Fibroblast of lung (primary cell): ENCODE measurements around the gene TTLL12. TPM values are rescaled to one million over a fixed set of nuclear protein-coding genes. Genes with fewer than 3 reads are reported as not detected.

Source experiments
- DNase-seq, 2 donors: peaks; one replicate each; pipeline versions ENCODE4 v3.0.0 to v3.0.0-alpha.2; 2010; ENCODE audit warnings: low read depth in 2 of 2
- H2AFZ ChIP-seq: 2 replicates; pipeline ENCODE4 v1.5.1; 2012; ENCODE audit warnings: low read length, control low read depth, inconsistent platforms
- H3K27ac ChIP-seq: 2 replicates; pipeline ENCODE4 v1.5.1; 2011; ENCODE audit warnings: low read length, control low read depth; ENCODE audit not compliant: insufficient read depth
- H3K27me3 ChIP-seq: 2 replicates; pipeline ENCODE4 v1.5.1; 2011; ENCODE audit warnings: mild to moderate bottlenecking, low read length; ENCODE audit not compliant: control insufficient read depth, insufficient read depth
- H3K36me3 ChIP-seq: 2 replicates; pipeline ENCODE4 v1.5.1; 2011; ENCODE audit warnings: low read length; ENCODE audit not compliant: control insufficient read depth, insufficient read depth
- H3K4me1 ChIP-seq: 2 replicates; pipeline ENCODE4 v1.5.1; 2011; ENCODE audit warnings: low read length; ENCODE audit not compliant: control insufficient read depth, insufficient read depth; ENCODE audit errors: extremely low read depth
- H3K4me2 ChIP-seq: 2 replicates; pipeline ENCODE4 v1.5.1; 2011; ENCODE audit warnings: low read length, control low read depth; ENCODE audit not compliant: insufficient read depth; ENCODE audit errors: extremely low read depth
- H3K4me3 ChIP-seq, 4 experiments: fragments of 200-600 bp in 1 of 4; sonication (generic) in 1 of 4; replicated peaks in 1 of 4; 2 replicates each; pipeline ENCODE4 v1.5.1; 2011 to 2016; ENCODE audit warnings: low read length in 4 of 4, low read depth in 3 of 4, mild to moderate bottlenecking in 3 of 4, control low read depth in 2 of 4, inconsistent platforms in 1 of 4, mixed read lengths in 1 of 4; ENCODE audit not compliant: insufficient read depth in 1 of 4; ENCODE audit errors: control extremely low read depth in 1 of 4
- H3K79me2 ChIP-seq: 2 replicates; pipeline ENCODE4 v1.5.1; 2012; ENCODE audit warnings: mild to moderate bottlenecking, low read length, inconsistent platforms; ENCODE audit not compliant: control insufficient read depth, insufficient read depth
- H3K9ac ChIP-seq: 2 replicates; pipeline ENCODE4 v1.5.1; 2011; ENCODE audit warnings: mild to moderate bottlenecking, low read length, control low read depth; ENCODE audit not compliant: insufficient read depth
- H3K9me3 ChIP-seq: 2 replicates; pipeline ENCODE4 v1.5.1; 2012; ENCODE audit warnings: low read depth, low read length; ENCODE audit not compliant: control insufficient read depth, insufficient read depth
- H4K20me1 ChIP-seq: 2 replicates; pipeline ENCODE4 v1.5.1; 2011; ENCODE audit warnings: low read length; ENCODE audit not compliant: control insufficient read depth, insufficient read depth; ENCODE audit errors: extremely low read depth
- EZH2 ChIP-seq: IDR thresholded peaks from 2 replicates; pipeline ENCODE4 v1.5.1; 2012; ENCODE audit warnings: low read length, control low read depth, mild to moderate bottlenecking; ENCODE audit errors: missing control alignments
- polyA plus RNA-seq, 2 donors: library from polyadenylated mRNA; depleted of rRNA in 1 of 2; stranded (reverse) in 1 of 2; unstranded in 1 of 2; fragments of >200 nt; gene quantifications; 2 replicates each; pipeline ENCODE4 v1.2.1, GENCODE V29; 2011 to 2012; ENCODE audit warnings: missing spikeins in 1 of 2
- total RNA-seq: library from RNA; depleted of rRNA; stranded (reverse); fragments of >200 nt; gene quantifications from 2 replicates; pipeline ENCODE4 v1.2.1, GENCODE V29; 2014
- TF ChIP-seq, protein P1 (sequence below), 2 donors: IDR thresholded peaks in 1 of 2; conservative IDR thresholded peaks in 1 of 2; 1 replicate in 1 of 2; 2 replicates in 1 of 2; pipeline ENCODE4 v1.5.1; 2011 to 2012; ENCODE audit warnings: low read length in 2 of 2, control low read depth in 1 of 2, inconsistent platforms in 1 of 2, low read depth in 1 of 2, mild to moderate bottlenecking in 1 of 2

TTLL12 gene
- total and polyA plus RNA-seq, 2 donors (not counting 1 experiment from before 2014, with no cell fraction given) = 6.0 to 14.7 TPM

DNA sequence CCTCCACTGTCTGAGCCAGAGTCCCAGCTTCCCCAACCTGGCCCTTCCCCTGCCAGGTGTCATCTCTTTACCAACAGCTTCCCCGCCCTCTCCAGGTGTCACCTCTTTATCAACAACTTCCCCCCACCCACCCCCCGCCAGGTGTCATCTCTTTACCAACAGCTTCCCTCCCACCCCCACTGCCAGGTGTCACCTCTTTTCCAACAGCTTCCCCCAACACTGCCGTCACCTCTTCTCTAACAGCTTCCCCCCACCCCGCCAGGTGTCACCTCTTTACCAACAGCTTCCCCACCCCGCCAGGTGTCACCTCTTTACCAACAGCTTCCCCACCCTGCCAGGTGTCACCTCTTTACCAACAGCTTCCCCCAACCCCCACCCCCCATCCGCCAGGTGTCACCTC lies 29.8 kb upstream of the TTLL12 start:
- H3K9ac ChIP-seq = no peak overlapping the region
- no peaks in the 10 kb centered on the region for H3K36me3 ChIP-seq
- H4K20me1 ChIP-seq = no peaks in the 10 kb centered on the region
- no peaks in the 10 kb centered on the region for H3K79me2 ChIP-seq
- no peak for TF ChIP-seq EZH2
- TF ChIP-seq, protein P1, sequence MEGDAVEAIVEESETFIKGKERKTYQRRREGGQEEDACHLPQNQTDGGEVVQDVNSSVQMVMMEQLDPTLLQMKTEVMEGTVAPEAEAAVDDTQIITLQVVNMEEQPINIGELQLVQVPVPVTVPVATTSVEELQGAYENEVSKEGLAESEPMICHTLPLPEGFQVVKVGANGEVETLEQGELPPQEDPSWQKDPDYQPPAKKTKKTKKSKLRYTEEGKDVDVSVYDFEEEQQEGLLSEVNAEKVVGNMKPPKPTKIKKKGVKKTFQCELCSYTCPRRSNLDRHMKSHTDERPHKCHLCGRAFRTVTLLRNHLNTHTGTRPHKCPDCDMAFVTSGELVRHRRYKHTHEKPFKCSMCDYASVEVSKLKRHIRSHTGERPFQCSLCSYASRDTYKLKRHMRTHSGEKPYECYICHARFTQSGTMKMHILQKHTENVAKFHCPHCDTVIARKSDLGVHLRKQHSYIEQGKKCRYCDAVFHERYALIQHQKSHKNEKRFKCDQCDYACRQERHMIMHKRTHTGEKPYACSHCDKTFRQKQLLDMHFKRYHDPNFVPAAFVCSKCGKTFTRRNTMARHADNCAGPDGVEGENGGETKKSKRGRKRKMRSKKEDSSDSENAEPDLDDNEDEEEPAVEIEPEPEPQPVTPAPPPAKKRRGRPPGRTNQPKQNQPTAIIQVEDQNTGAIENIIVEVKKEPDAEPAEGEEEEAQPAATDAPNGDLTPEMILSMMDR (conservative IDR thresholded peaks at IDR 0.05 in 1 of 2, IDR thresholded peaks at IDR 0.05 in 1 of 2; ENCODE audit: low read depth in 1 of 2, low read length in 2 of 2) = no peak
- no peak overlapping the region for H3K27ac ChIP-seq
- peaks cover 3% of the 10 kb centered on the region for H3K27me3 ChIP-seq
- no peak overlapping the region for H3K4me3 ChIP-seq
- no peak for DNase-seq
- no peaks in the 10 kb centered on the region for H3K9me3 ChIP-seq
- no peak overlapping the region for H2AFZ ChIP-seq
- no peak overlapping the region for H3K4me2 ChIP-seq
- no peaks in the 10 kb centered on the region for H3K4me1 ChIP-seq

GRCh38 chr22:43213962-43214361 lies 27.0 kb upstream of the TTLL12 start:
- Histone ChIP-seq H4K20me1 (no peaks in the 10 kb centered on the region), H3K27me3 (peaks cover 3% of the 10 kb centered on the region), H2AFZ (no peak overlapping the region), H3K9me3 (no peaks in the 10 kb centered on the region), H3K27ac (no peak overlapping the region), H3K4me1 (no peaks in the 10 kb centered on the region), H3K4me2 (no peak overlapping the region), H3K79me2 (no peaks in the 10 kb centered on the region), H3K36me3 (no peaks in the 10 kb centered on the region), H3K9ac (no peak overlapping the region), H3K4me3 (no peak overlapping the region)
- DNase-seq = no peak
- TF ChIP-seq EZH2 = no peak
- TF ChIP-seq, protein P1 (conservative IDR thresholded peaks at IDR 0.05 in 1 of 2, IDR thresholded peaks at IDR 0.05 in 1 of 2; ENCODE audit: low read depth in 1 of 2, low read length in 2 of 2) = no peak

- H3K27ac ChIP-seq = no peak overlapping the region
- H4K20me1 ChIP-seq = no peaks in the 10 kb centered on the region
- H3K4me1 ChIP-seq = no peaks in the 10 kb centered on the region
- no peaks in the 10 kb centered on the region for H3K9me3 ChIP-seq
- H3K4me2 ChIP-seq = no peak overlapping the region
- no peak for DNase-seq
- H3K27me3 ChIP-seq = peaks cover 3% of the 10 kb centered on the region
- no peak overlapping the region for H2AFZ ChIP-seq
- H3K9ac ChIP-seq = no peak overlapping the region
- H3K79me2 ChIP-seq = no peaks in the 10 kb centered on the region
- no peaks in the 10 kb centered on the region for H3K36me3 ChIP-seq
- TF ChIP-seq EZH2 = no peak
- TF ChIP-seq, protein P1 (conservative IDR thresholded peaks at IDR 0.05 in 1 of 2, IDR thresholded peaks at IDR 0.05 in 1 of 2; ENCODE audit: low read depth in 1 of 2, low read length in 2 of 2) = no peak
- no peak overlapping the region for H3K4me3 ChIP-seq
Measured at GRCh38 chr22:43213051-43213450, 26.1 kb upstream of the TTLL12 start.
